AG20443 (cell line): ENCODE results near the gene PRDM16.
"Not testable (repeated sequence)": the region's sequence is repeated elsewhere in the genome, so short reads cannot be mapped to it uniquely, and the experiment has no call there.

Experiments used
- DNase-seq: peaks from one replicate; pipeline ENCODE4 v3.0.0; 2012; ENCODE audit warnings: low spot score, mixed read lengths

PRDM16 gene

GRCh38 chr1:3282186-3282585 is 213.2 kb downstream of the PRDM16 start:
- DNase-seq, result no peak

DNA sequence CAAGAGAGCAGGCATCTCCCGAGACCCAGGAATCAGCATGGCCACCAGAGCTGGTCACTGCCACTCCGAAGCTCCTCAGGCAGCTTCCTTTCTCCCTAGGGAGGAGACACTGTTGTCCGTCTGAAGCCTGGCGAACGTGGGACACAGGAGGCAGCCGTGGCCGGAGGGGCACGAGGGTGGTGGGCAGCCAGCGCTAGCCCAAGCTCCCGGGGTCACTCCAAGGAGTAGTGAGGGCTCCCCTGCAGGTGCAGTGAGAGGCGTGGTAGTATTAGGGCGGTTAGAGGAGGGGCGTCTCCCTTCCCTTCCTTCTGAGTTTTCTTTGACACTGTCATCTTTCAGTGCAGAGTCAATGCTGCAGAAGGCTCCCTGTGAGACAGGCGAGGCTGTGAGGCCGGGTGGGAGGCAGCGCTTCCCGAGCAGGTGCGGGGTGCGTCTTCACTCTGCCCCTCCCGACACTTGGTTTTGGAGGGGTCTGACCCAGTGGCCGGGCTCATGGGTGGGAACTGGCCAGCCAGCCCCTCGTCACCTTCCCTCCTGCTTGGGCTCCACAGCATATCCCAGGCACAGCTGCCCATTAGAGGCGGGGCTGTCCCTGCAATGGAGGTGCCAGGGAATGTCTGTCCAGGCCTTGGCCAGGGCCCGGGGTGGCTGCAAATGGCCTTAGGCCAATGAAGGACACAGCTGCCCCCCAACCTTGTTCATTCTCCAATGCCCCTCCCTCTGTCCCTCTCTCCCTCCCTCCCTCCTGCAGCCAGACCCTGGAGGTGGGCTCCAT is 213.8 kb downstream of the PRDM16 start:
- no peak for DNase-seq

- peak; percentile 59 for DNase-seq
These were observed 214.8 kb downstream of the PRDM16 start for GRCh38 chr1:3283849-3284248.

GRCh38 chr1:3284691-3285090 is 215.7 kb downstream of the PRDM16 start:
- no peak for DNase-seq

GRCh38 chr1:3285106-3285740 is 216.2 kb downstream of the PRDM16 start:
- DNase-seq, result no peak

DNA sequence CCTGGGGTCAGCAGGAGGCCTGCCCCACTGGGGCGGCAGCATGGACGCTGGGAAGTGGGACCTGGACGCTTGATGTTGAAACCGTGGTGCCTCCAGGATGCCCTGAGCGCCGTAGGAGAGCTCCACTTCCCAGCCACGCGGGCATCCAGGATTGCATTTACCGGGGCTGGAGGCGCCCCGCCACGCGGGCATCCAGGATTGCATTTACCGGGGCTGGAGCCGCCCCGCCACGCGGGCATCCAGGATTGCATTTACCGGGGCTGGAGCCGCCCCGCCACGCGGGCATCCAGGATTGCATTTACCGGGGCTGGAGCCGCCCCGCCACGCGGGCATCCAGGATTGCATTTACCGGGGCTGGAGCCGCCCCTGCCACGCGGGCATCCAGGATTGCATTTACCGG is 218.1 kb downstream of the PRDM16 start:
- not testable (repeated sequence) for DNase-seq

DNA sequence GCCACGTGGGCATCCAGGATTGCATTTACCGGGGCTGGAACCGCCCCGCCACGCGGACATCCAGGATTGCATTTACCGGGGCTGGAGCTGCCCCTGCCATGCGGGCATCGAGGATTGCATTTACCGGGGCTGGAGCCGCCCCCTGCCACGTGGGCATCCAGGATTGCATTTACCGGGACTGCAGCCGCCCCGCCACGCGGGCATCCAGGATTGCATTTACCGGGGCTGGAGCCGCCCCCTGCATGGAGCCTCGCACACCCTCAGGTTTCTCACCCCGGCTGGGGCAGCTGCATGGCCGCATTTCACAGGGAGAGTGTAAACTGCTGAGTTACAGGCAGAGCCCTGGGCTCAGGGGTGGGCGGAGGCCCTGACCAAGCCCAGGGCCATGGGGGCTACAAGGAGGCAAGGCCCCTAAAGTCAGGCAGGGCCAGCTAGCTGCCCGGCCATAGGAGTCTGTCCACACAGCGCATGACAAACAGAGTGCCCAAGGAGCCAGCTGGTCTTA is 218.7 kb downstream of the PRDM16 start:
- no peak for DNase-seq

- DNase-seq, result no peak
These were observed 220.5 kb downstream of the PRDM16 start for GRCh38 chr1:3289502-3289901.

- DNase-seq, result no peak
These were observed 221.4 kb downstream of the PRDM16 start for GRCh38 chr1:3290438-3290837.

GRCh38 chr1:3290915-3291314 is 221.9 kb downstream of the PRDM16 start:
- DNase-seq, result no peak

DNA sequence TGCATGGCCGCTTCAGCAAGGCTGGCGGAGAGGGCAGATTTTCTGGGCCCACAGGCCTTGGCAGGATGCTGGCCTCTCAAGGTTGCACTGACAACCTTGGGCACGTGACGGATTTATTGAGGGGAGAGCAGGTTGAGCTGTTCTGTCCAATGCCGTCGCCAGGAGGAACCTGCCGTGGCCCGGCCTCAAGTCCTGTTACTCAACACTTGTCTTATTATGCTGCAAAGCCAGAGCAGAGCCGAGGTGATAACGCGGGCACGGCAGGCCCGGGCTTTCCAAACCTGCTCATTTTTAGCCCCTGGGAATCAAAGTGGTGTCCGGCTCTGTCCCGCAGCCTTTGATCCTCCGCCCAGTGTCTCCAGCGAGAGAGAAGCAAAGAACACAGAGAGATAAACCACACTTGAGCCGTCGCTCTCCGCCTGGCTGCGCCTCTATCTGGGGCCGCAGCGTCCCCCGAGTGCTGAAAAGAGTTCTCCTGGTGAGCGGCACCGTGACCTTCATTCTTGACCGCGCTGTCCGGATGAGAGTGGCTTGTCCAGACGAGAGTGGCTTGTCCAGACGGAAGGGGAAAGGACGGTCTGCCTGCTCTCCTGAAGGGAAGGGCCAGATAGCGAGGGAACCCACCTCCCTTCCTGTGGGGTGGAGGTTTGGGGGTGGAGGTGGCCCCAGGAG is 223.2 kb downstream of the PRDM16 start:
- DNase-seq, result no peak

DNA sequence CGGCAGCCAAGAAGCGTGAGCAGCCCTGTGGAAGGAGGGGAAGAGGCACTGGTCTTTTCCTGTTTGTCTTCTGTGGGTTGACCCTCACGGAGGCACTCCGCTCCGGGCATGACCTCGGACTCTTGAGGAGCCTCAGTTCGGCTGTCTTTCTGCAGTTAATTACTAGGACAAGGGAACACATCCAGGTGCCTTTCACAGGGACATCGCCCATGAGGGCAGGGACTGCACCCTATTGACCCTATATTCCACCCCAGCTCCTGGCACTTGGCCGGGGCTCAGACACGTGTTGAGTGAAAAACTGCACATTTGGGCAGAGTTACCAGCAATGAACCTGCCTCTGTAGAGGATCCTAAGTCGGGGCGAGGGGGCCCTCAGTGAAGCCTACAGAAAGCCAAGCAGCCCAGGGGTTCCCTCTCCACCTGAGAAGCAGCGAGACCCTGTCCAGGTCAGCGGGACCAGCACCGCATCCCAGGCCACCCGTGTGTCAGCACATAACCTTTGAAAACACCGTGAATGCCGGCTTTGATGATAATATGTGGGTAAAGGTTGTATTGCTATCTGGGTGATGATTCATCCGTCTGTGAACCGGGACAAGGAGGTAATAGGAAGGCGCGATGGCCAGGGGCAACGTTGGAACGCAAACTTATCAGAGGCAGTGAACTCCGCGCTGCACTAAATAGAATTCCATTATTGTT is 224.0 kb downstream of the PRDM16 start:
- DNase-seq, result no peak

DNA sequence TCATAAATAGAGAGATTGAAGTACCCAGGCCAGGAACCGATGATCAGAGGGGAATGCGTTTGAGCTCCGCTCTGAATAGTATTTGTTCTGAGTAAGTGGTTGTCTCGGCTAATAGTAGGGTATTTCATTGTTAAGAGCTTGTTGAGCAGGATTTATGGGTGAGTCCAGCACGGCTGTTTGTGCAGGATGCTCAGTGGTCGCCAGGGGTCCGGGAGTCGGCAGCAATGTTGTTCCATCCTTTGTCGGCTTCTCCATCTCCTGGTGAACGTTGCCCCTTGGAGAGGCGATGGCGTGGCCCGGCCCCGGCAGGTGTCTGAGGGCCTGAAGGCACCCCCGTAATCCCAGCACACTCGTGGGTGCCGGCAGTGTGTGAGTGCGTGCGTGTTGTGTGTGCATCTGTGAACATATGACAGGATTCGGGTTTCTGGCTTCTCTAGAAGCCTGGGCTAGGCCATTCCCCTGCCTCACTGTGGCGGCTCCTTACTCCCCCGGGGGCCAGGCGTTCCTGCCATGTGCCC is 224.6 kb downstream of the PRDM16 start:
- DNase-seq, result no peak

DNA sequence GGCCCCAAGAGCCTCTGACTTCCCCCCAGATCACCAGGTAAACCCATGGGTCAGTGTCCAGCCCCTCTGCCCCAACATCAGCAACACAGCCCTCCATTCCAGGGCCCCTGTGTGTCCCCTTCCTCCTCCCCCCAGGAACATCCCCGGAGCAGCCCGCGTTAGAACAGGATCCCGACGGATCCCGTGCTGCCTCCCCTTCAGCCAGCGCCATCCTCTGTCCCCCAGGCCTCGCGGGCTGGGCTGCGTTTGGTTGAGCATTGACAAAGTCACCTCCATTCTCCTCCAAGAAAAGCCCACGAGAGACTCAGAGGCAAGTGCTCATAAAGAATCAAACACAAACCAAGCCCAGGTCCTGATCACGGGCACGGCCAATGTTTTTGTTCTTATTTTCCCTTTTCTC is 225.4 kb downstream of the PRDM16 start:
- no peak for DNase-seq

DNA sequence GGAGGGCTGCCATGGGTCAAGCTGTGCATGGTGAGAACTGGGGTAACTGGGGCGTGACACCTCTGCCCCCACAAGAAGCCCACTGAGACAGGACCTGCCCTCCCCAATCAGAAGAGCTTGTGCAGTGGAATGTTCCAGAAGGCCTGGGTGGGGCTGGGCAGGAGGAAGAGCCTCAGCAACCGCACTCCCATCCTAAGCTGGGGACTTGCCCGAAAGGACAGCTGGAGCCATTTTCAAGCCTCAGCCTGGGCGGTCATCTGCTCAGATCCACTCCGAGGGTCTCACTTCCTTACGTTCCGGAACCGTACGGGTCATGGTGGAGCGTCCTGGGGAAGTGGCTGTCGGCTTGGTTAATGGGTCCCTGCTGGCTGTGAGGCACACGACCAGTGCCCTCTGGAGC is 226.8 kb downstream of the PRDM16 start:
- DNase-seq, result no peak

DNA sequence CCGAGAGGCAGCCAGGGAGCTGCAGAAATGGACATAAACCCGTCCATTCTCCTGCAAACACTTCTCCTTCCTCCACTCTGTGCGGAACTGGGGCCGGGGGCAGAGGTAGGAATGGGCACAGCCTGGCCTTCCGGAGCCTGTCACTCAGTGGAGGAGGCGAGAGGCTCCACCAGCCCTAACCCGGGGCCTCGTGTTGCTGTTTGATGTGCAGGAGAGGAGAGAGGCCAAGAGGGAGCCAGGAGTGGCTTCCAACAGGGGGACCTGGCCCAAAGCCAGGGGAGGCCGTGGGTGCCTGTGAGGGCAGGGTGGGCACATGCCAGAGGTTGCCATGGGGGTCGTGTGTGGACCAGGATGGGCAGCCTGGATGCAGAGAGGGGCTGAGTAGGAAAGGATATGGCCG is 227.3 kb downstream of the PRDM16 start:
- DNase-seq, result no peak

DNA sequence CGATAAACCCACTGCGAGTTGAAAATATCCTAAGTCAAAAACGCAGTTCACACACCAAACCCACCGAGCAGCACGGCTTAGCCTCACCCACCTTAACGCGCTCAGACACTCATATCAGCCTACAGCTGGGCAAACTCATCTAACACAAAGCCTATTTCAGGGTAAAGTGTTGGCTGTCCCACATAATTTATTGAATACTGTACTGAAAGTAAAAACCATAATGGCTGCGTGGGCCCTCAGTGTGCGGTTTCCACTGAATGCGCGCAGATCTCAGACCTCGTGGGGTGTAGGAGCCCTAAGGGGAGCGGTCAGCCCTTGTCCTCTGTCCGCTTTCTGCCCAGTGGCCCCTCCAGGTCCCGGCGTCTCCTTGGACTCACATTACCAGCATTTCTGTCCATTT is 227.8 kb downstream of the PRDM16 start:
- no peak for DNase-seq

DNA sequence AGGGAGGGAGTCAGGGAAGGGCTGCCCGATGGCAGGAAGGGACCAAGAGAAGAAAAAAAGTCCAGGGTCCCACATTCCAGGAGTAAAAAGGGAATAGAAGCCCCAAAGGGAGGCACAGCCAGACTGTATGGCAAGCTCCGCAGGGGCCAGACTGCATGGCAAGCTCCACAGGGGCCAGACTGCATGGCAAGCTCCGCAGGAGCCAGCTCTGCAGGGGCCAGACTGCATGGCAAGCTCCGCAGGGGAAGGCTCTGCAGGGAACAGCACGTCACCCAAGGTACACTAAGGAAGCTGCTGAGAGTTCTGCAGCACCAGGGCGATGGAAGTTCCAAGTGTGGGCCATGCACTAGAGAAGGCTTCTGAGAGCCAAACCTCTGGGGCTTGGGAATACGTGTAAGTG is 228.8 kb downstream of the PRDM16 start:
- DNase-seq, result no peak

GRCh38 chr1:3298197-3298596 is 229.2 kb downstream of the PRDM16 start:
- DNase-seq, result no peak

DNA sequence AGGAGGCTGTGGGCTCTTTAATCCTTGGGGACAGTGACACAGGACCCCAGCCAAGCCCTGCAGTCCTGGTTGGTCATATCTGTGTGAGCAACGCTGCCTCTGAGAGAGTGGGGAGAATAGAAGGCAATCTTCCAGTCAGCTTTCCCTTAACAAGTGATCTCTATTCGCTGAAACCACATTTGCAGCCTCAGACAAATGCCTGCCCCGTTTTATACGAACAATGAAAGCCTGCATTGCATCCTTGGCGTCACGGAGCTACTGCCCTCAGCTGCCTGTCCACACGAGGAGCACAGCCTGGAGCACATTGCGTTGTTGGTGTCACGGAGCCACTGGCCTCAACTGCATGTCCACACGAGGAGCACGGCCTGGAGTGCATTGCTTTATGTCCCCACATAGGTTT is 235.2 kb downstream of the PRDM16 start:
- no peak for DNase-seq

DNA sequence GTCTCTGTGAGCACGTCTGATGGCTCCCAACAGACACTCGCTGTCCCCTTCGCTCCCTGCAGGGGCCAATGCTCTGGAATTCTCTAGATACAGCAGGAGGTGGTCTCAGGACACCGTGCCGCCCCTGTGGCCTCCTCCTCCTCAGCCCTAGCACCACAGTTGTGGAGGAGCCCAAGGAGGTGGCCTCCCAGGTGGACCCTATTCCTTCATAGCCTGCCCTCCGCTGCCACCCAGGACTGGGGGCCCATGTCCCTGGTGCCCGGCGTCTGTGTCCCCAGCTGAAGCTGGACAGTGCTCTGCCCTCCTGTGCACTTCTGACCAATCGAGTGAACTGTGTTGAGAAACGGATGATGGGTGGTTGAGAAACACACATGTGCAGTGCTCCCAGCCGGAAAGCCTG is 235.7 kb downstream of the PRDM16 start:
- DNase-seq, result no peak

GRCh38 chr1:3305156-3305555 is 236.2 kb downstream of the PRDM16 start:
- DNase-seq, result no peak
